Brain pericyte (primary cell): ENCODE data around the gene ARHGAP23.

Source experiments
- DNase-seq: peaks from one replicate; pipeline ENCODE4 v3.0.0-alpha.2; 2012; ENCODE audit warnings: low read depth, low spot score

The ARHGAP23 gene

GRCh38 chr17:38545531-38546225 is 117.4 kb downstream of the ARHGAP23 start:
- no peak for DNase-seq

- no peak for DNase-seq
Measured at GRCh38 chr17:38546396-38546795, 118.1 kb downstream of the ARHGAP23 start.

GRCh38 chr17:38547444-38547843 is 119.2 kb downstream of the ARHGAP23 start:
- DNase-seq, result no peak

GRCh38 chr17:38549285-38549684 is 121.0 kb downstream of the ARHGAP23 start:
- no peak for DNase-seq

GRCh38 chr17:38550661-38551060 is 122.4 kb downstream of the ARHGAP23 start:
- no peak for DNase-seq

- no peak for DNase-seq
Measured at GRCh38 chr17:38551121-38551520, 122.9 kb downstream of the ARHGAP23 start.

- no peak for DNase-seq
Measured at GRCh38 chr17:38552343-38552742, 124.1 kb downstream of the ARHGAP23 start.

GRCh38 chr17:38554430-38555350 is 126.4 kb downstream of the ARHGAP23 start:
- DNase-seq, result no peak

- no peak for DNase-seq
Measured at GRCh38 chr17:38556239-38556638, 128.0 kb downstream of the ARHGAP23 start.

GRCh38 chr17:38557396-38557795 is 129.1 kb downstream of the ARHGAP23 start:
- no peak for DNase-seq

- DNase-seq, result peak; percentile 62
Measured at GRCh38 chr17:38557836-38558727, 129.8 kb downstream of the ARHGAP23 start.

GRCh38 chr17:38558728-38559050 is 130.4 kb downstream of the ARHGAP23 start:
- DNase-seq, result no peak

GRCh38 chr17:38559051-38559879 is 131.0 kb downstream of the ARHGAP23 start:
- no peak for DNase-seq

GRCh38 chr17:38559880-38560230 is 131.6 kb downstream of the ARHGAP23 start:
- DNase-seq, result no peak

- no peak for DNase-seq
Measured at GRCh38 chr17:38560503-38561318, 132.4 kb downstream of the ARHGAP23 start.

GRCh38 chr17:38561416-38562214 is 133.4 kb downstream of the ARHGAP23 start:
- DNase-seq, result no peak
